ENCODE results near the gene KANK3. TPM values are rescaled to one million over a fixed set of nuclear protein-coding genes. Genes with fewer than 3 reads are reported as not detected.
"Not testable (repeated sequence)": the region's sequence is repeated elsewhere in the genome, so short reads cannot be mapped to it uniquely, and the experiment has no call there.

Gene KANK3
- total RNA-seq, 1 experiment from 2014 or later = 1.2 TPM

DNA sequence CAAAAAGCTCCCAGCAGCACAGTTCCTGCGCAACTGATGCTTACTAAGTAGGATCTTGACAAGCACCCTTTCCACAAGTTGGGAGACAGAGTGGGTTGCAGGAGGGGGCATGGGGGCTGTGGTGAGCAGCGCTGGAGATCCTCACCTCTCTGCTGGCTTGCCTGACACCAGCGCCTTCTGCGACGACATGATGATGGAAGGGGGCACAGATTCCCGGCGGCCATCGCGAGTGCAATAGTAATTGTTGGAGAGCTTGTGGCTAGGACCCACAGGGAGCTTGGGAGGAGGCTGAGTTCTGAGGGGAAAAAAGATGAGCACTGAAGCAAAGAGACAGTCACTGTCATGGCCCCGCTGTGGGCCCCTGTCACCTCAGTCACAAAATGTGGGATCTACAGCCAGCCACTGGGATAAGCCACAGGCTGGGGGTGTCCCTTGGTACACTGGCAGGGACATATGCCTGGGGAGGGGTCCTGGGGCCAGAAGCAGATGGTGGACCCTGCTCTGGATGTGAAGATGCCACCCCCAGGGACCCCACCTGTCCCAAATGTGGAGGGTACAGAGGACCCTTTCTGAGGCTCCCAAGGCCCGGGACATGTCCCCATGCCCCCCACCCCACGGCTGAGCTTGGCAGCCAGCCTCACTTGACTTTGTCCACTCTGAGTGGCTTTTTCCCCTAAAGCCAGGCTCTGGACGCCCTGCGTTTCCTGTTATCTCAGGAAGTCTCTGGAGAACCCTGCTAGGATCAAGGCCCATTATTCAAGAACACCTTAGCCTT, 26.5 kb downstream of the KANK3 start:
- Mint-ChIP-seq H3K4me1 (ENCODE audit: insufficient read depth, unreplicated experiment) (peaks cover 7% of the 10 kb centered on the region), H3K36me3 (ENCODE audit: insufficient read depth, unreplicated experiment) (peaks cover 55% of the 10 kb centered on the region), H3K27me3 (ENCODE audit: insufficient read depth, unreplicated experiment) (no peaks in the 10 kb centered on the region), H3K4me3 (ENCODE audit: unreplicated experiment) (no peak overlapping the region), H3K27ac (ENCODE audit: low read depth, unreplicated experiment) (no peak overlapping the region), H3K9me3 (ENCODE audit: unreplicated experiment) (no peaks in the 10 kb centered on the region)
- intact Hi-C loops (cut with micrococcal nuclease) = no loop called here
- ChIA-PET POLR2A (no interaction called here), CTCF (interaction anchor here (0.5 to 0.7 kb wide), 3 partner anchors 42 to 122 kb away, joined by 3 read pairs; no protein-coding TSS in a partner anchor)
- DNase-seq (ENCODE audit: unreplicated experiment) = no peak
- TF ChIP-seq, protein P1, sequence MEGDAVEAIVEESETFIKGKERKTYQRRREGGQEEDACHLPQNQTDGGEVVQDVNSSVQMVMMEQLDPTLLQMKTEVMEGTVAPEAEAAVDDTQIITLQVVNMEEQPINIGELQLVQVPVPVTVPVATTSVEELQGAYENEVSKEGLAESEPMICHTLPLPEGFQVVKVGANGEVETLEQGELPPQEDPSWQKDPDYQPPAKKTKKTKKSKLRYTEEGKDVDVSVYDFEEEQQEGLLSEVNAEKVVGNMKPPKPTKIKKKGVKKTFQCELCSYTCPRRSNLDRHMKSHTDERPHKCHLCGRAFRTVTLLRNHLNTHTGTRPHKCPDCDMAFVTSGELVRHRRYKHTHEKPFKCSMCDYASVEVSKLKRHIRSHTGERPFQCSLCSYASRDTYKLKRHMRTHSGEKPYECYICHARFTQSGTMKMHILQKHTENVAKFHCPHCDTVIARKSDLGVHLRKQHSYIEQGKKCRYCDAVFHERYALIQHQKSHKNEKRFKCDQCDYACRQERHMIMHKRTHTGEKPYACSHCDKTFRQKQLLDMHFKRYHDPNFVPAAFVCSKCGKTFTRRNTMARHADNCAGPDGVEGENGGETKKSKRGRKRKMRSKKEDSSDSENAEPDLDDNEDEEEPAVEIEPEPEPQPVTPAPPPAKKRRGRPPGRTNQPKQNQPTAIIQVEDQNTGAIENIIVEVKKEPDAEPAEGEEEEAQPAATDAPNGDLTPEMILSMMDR (IDR thresholded peaks at IDR 0.05; ENCODE audit: unreplicated experiment) = no peak
- no TSS peak for BruUV-seq (replicated peaks)

DNA sequence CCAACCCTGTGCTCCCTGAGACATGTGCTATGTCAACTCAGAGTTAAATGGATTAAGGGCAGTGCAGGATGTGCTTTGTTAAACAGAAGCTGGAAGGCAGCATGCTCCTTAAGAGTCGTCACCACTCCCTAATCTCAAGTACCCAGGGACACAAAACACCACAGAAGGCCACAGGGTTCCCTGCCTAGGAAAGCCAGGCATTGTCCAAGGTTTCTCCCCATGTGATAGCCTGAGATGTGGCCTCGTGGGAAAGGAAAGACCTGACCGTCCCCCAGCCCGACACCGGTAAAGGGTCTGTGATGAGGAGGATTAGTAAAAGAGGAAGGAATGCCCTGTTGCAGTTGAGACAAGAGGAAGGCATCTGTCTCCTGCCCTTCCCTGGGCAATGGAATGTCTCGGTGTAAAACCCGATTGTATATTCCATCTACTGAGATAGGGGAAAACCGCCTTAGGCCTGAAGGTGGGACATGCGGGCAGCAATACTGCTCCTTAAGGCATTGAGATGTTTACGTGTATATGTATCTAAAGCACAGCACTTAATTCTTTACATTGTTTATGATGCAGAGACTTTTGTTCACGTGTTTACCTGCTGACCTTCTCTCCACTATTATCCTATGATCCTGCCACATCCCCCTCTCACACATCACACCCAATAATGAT, 28.0 kb downstream of the KANK3 start:
- H3K4me1 Mint-ChIP-seq (ENCODE audit: insufficient read depth, unreplicated experiment); H3K4me3 Mint-ChIP-seq (ENCODE audit: unreplicated experiment); DNase-seq (ENCODE audit: unreplicated experiment); POLR2A ChIA-PET; BruUV-seq (replicated peaks); H3K27me3 Mint-ChIP-seq (ENCODE audit: insufficient read depth, unreplicated experiment); intact Hi-C loops (cut with micrococcal nuclease); H3K9me3 Mint-ChIP-seq (ENCODE audit: unreplicated experiment); CTCF ChIA-PET; H3K27ac Mint-ChIP-seq (ENCODE audit: low read depth, unreplicated experiment): not testable (repeated sequence)
- H3K36me3 Mint-ChIP-seq (ENCODE audit: insufficient read depth, unreplicated experiment) = peaks cover 55% of the 10 kb centered on the region

DNA sequence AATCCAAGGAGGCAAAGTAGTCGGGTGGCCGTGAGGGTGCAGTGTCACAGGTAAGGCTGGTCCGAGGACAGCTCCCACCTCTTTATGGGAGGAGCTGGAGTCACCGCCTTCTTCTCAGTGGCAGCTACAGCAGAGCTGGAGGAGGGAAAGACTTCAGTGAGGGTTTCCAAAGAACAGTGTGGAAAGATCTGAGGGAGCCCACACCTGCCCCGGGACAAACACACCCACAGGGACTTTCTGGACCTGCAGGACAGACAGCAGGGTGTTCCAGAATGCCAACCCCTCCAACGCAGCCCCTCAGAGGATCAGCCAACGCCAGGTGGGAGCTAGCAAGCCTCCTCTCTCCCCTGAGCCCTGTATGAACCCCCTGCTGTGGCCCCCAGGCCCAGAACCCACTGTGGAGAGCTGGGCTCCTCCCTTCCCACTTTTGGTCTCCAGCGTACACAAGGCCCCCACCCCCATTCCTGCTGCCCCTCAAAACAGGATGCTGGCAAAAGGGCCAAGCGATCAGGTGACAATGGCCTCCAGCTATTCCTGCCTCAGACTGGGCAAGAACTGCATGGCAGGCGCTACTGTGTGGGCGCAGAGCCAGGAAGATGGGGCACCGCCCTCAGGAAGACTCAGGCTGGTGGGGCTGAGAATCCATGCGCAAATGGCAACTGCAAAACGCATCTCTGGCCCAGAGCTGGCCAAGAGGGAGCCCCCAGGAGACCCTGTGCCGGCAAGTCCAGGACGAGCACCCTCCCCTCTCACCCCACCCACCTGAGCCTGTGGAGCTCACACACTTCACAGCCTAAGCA, 31.4 kb downstream of the KANK3 start:
- Mint-ChIP-seq H3K27me3 (ENCODE audit: insufficient read depth, unreplicated experiment) (no peaks in the 10 kb centered on the region), H3K4me1 (ENCODE audit: insufficient read depth, unreplicated experiment) (peaks cover 15% of the 10 kb centered on the region), H3K4me3 (ENCODE audit: unreplicated experiment) (no peak overlapping the region), H3K36me3 (ENCODE audit: insufficient read depth, unreplicated experiment) (peaks cover 65% of the 10 kb centered on the region), H3K9me3 (ENCODE audit: unreplicated experiment) (no peaks in the 10 kb centered on the region), H3K27ac (ENCODE audit: low read depth, unreplicated experiment) (no peak overlapping the region)
- intact Hi-C loops (cut with micrococcal nuclease) = no loop called here
- POLR2A ChIA-PET = interaction anchor here (0.6 to 2.1 kb wide), 3 partner anchors 9 to 21 kb away, joined by 3 to 20 read pairs (median 3); partner anchors contain the start of genes NDUFA7 and RPS28
- TF ChIP-seq, protein P1 (IDR thresholded peaks at IDR 0.05; ENCODE audit: unreplicated experiment) = no peak
- DNase-seq (ENCODE audit: unreplicated experiment) = no peak
- no TSS peak for BruUV-seq (replicated peaks)
- CTCF ChIA-PET = interaction anchor here (0.7 to 0.9 kb wide), 4 partner anchors 42 to 266 kb away, joined by 3 to 6 read pairs (median 3); no protein-coding TSS in a partner anchor

DNA sequence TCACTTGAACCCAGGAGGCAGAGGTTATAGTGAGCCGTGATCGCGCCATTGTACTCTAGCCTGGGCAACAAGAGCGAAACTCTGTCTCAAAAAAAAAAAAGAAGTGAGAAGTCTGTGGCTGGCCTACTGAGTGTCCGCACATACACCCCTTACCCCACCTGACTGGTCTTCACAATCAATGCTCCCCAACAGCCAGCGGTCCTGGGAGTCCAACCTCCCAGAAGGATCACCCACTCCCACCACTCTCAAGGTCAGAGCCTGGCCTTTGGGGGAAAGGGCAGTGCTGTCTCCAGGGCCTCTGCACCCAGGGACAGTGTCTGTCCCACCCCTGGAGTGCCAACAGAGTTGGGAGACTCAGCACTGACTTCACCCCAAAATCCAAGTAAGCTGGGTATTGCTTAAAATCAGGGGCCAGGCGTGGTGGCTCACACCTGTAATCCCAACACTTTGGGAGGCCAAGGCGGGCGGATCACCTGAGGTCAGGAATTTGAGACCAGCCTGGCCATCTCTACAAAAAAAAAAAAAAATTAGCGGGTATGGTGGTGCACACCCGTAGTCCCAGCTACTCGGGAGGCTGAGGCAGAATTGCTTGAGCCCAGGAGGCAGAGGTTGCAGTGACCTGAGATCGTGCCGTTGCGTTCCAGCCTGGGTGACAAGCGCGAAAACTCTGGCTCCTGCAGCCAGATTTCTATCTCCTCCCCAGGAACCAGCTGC, 32.6 kb downstream of the KANK3 start:
- intact Hi-C loops (cut with micrococcal nuclease) = no loop called here
- TF ChIP-seq, protein P1 (IDR thresholded peaks at IDR 0.05; ENCODE audit: unreplicated experiment) = no peak
- no peak overlapping the region for H3K4me3 Mint-ChIP-seq (ENCODE audit: unreplicated experiment)
- H3K27ac Mint-ChIP-seq (ENCODE audit: low read depth, unreplicated experiment) = no peak overlapping the region
- ChIA-PET POLR2A (interaction anchor here (1.1 to 2.1 kb wide), 2 partner anchors 10 to 16 kb away, joined by 3 to 20 read pairs; partner anchors contain the start of genes NDUFA7 and RPS28), CTCF (interaction anchor here (0.9 to 1.3 kb wide), 4 partner anchors 9 to 271 kb away, joined by 3 to 9 read pairs (median 3); no protein-coding TSS in a partner anchor)
- H3K27me3 Mint-ChIP-seq (ENCODE audit: insufficient read depth, unreplicated experiment) = no peaks in the 10 kb centered on the region
- peaks cover 15% of the 10 kb centered on the region for H3K4me1 Mint-ChIP-seq (ENCODE audit: insufficient read depth, unreplicated experiment)
- H3K36me3 Mint-ChIP-seq (ENCODE audit: insufficient read depth, unreplicated experiment) = peaks cover 57% of the 10 kb centered on the region
- BruUV-seq (replicated peaks) = no TSS peak
- DNase-seq (ENCODE audit: unreplicated experiment) = no peak
- no peaks in the 10 kb centered on the region for H3K9me3 Mint-ChIP-seq (ENCODE audit: unreplicated experiment)
